ENCODE measurements around the gene ZDHHC24. TPM values are rescaled to one million over a fixed set of nuclear protein-coding genes. Genes with fewer than 3 reads are reported as not detected.

Gene ZDHHC24, protein sequence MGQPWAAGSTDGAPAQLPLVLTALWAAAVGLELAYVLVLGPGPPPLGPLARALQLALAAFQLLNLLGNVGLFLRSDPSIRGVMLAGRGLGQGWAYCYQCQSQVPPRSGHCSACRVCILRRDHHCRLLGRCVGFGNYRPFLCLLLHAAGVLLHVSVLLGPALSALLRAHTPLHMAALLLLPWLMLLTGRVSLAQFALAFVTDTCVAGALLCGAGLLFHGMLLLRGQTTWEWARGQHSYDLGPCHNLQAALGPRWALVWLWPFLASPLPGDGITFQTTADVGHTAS
- 11.4 and 15.9 TPM in 2 replicates for total RNA-seq

GRCh38 chr11:66545701-66546367 lies at the start of gene ZDHHC24:
ZDHHC24 (minus strand) TSS chr11:66546048; CDS start chr11:66546003, 45 bp downstream.

GRCh38 chr11:66592457-66593302 lies 46.8 kb upstream of the ZDHHC24 start, which contains the start of the genes CCDC87 and CCS:
CCDC87 (minus strand) TSS chr11:66593063; CDS start chr11:66593015, 48 bp downstream.
CCS (plus strand) TSS chr11:66593185; CDS start chr11:66593262, 77 bp downstream.

GRCh38 chr11:66568124-66568916 lies 22.5 kb upstream of the ZDHHC24 start, which contains the start of gene CTSF:
CTSF (minus strand) TSS chr11:66568606; CDS start chr11:66568486, 120 bp downstream.

DNA sequence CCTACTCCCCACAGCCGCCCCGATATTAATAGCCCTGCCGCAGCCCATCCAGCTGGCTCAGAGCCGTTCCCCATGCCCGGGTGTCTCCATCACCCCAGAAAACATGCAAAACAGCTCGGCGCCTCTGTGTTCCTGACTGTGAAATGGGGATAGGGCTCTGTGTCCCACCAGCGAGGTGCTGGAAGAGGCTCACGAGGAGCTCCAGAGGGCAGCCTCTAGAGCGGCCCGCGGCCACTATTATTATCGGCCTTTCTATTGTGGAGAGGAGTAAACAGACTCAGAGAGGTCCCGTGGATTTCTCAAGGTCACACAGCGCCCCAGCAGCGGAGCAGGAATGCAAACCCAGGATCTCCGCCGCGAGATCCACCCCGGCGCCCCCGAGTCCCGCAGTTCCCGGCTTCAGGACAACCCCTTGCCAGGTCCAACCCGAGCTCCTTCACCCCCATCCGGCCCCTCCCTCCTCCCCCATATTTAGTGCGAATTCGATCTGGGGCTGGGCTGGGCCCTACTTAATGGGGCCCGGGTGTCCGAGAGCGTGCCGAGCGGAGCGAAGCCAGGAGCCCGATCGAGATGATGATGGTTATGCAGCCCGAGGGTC lies 619 bp upstream of the ZDHHC24 start, which contains the start of gene ACTN3:
Gene ACTN3 (plus strand): TSS at position 536 of the 598 bp plus-strand sequence. CDS start 35 bp downstream, at position 571.

GRCh38 chr11:66510271-66510989 lies 35.4 kb downstream of the ZDHHC24 start, which contains the start of gene BBS1:
BBS1 (plus strand) TSS chr11:66510635; CDS start chr11:66510660, 25 bp downstream.

GRCh38 chr11:66480117-66480938 lies 65.5 kb downstream of the ZDHHC24 start, which contains the start of gene DPP3:
DPP3 (plus strand) TSS chr11:66480434; CDS start chr11:66482201, 1,767 bp downstream.

Other genes starting within 250 kb of the ZDHHC24 start
- 97.4 and 103 TPM in 2 replicates for gene CD248, start 229.0 kb downstream of the ZDHHC24 start, total RNA-seq
- gene RIN1, start 209.6 kb downstream of the ZDHHC24 start, total RNA-seq: 32.5 and 58.7 TPM in 2 replicates
- 45.5 and 73.5 TPM in 2 replicates for gene BRMS1, start 200.9 kb downstream of the ZDHHC24 start, total RNA-seq
- gene B4GAT1, start 198.4 kb downstream of the ZDHHC24 start, total RNA-seq: 40.7 and 55.1 TPM in 2 replicates
- 0.11 and 0.37 TPM in 2 replicates for gene SLC29A2, start 174.3 kb downstream of the ZDHHC24 start, total RNA-seq
- gene NPAS4, start 125.0 kb downstream of the ZDHHC24 start, total RNA-seq: not detected in 2 replicates
- 49.9 and 55.0 TPM in 2 replicates for gene MRPL11, start 107.2 kb downstream of the ZDHHC24 start, total RNA-seq
- gene PELI3, start 79.1 kb downstream of the ZDHHC24 start, total RNA-seq: 14.7 and 19.4 TPM in 2 replicates
- 50.4 and 56.9 TPM in 2 replicates for gene DPP3, start 65.6 kb downstream of the ZDHHC24 start, total RNA-seq
- gene BBS1, start 35.4 kb downstream of the ZDHHC24 start, total RNA-seq: 29.2 and 32.6 TPM in 2 replicates
- under 0.01 TPM in 1 of 2 replicates, not detected in the other for gene ACTN3, start 855 bp upstream of the ZDHHC24 start, total RNA-seq
- gene CTSF, start 22.6 kb upstream of the ZDHHC24 start, total RNA-seq: 5.9 and 20.6 TPM in 2 replicates
- 0.11 and 0.25 TPM in 2 replicates for gene CCDC87, start 47.0 kb upstream of the ZDHHC24 start, total RNA-seq
- gene CCS, start 47.1 kb upstream of the ZDHHC24 start, total RNA-seq: 40.1 and 43.2 TPM in 2 replicates
- 37.2 and 37.4 TPM in 2 replicates for gene RBM14, start 70.6 kb upstream of the ZDHHC24 start, total RNA-seq
- gene RBM4, start 92.7 kb upstream of the ZDHHC24 start, total RNA-seq: 73.6 and 83.8 TPM in 2 replicates
- gene RBM4B, start 131.8 kb upstream of the ZDHHC24 start, total RNA-seq: 21.4 and 22.9 TPM in 2 replicates
- gene SPTBN2, start 183.2 kb upstream of the ZDHHC24 start, total RNA-seq: 4.4 and 5.6 TPM in 2 replicates

All from uterine smooth muscle cell (primary cell).